ENCODE data around the gene CDH4. TPM values are rescaled to one million over a fixed set of nuclear protein-coding genes. Genes with fewer than 3 reads are reported as not detected.

The CDH4 gene
- total RNA-seq, 1 donor from 2014 or later: 0.99 TPM

GRCh38 chr20:61310954-61311353, 58.9 kb downstream of the CDH4 start:
- Mint-ChIP-seq H3K9me3 (ENCODE audit: low read depth) (no peaks in the 10 kb centered on the region), H3K36me3 (ENCODE audit: low read depth) (no peaks in the 10 kb centered on the region), H3K4me1 (ENCODE audit: low read depth) (no peaks in the 10 kb centered on the region), H3K27me3 (ENCODE audit: low read depth) (peaks cover 1% of the 10 kb centered on the region), H3K27ac (ENCODE audit: unreplicated experiment) (no peak overlapping the region), H3K4me3 (ENCODE audit: unreplicated experiment) (no peak overlapping the region)
- no peak for DNase-seq (ENCODE audit: low spot score)
- TF ChIP-seq CTCF (IDR thresholded peaks at IDR 0.05): no peak

GRCh38 chr20:61311656-61312387, 59.8 kb downstream of the CDH4 start:
- peaks cover 1% of the 10 kb centered on the region for H3K27me3 Mint-ChIP-seq (ENCODE audit: low read depth)
- no peak for DNase-seq (ENCODE audit: low spot score)
- TF ChIP-seq CTCF (IDR thresholded peaks at IDR 0.05): no peak
- no peaks in the 10 kb centered on the region for H3K4me1 Mint-ChIP-seq (ENCODE audit: low read depth)
- H3K4me3 Mint-ChIP-seq (ENCODE audit: unreplicated experiment): no peak overlapping the region
- no peaks in the 10 kb centered on the region for H3K9me3 Mint-ChIP-seq (ENCODE audit: low read depth)
- no peak overlapping the region for H3K27ac Mint-ChIP-seq (ENCODE audit: unreplicated experiment)
- no peaks in the 10 kb centered on the region for H3K36me3 Mint-ChIP-seq (ENCODE audit: low read depth)

DNA sequence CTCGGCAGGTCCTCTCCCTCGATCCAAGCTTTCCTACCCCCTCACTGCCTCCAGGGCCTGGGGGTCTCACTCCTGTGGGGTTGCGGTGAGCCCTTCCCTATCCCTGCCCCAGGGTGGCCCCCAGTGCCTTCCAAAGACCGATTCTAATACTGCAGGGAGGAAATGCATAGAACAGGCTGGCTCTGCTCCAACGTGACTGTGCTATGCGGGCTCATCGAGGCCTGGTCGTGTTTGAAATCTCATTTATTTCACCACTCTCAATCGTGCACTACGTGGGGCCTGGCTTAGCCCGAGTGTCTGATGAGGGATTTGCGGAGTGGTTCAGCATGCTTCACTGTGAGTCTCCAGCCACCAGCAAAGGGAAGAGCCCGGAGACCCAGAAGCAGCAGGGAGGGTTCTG, 60.9 kb downstream of the CDH4 start:
- H3K4me1 Mint-ChIP-seq (ENCODE audit: low read depth): no peaks in the 10 kb centered on the region
- H3K27ac Mint-ChIP-seq (ENCODE audit: unreplicated experiment): no peak overlapping the region
- no peak for DNase-seq (ENCODE audit: low spot score)
- H3K36me3 Mint-ChIP-seq (ENCODE audit: low read depth): no peaks in the 10 kb centered on the region
- no peaks in the 10 kb centered on the region for H3K9me3 Mint-ChIP-seq (ENCODE audit: low read depth)
- no peak overlapping the region for H3K4me3 Mint-ChIP-seq (ENCODE audit: unreplicated experiment)
- TF ChIP-seq CTCF (IDR thresholded peaks at IDR 0.05): no peak
- H3K27me3 Mint-ChIP-seq (ENCODE audit: low read depth): peaks cover 1% of the 10 kb centered on the region

- no peaks in the 10 kb centered on the region for H3K9me3 Mint-ChIP-seq (ENCODE audit: low read depth)
- H3K36me3 Mint-ChIP-seq (ENCODE audit: low read depth): no peaks in the 10 kb centered on the region
- H3K4me1 Mint-ChIP-seq (ENCODE audit: low read depth): no peaks in the 10 kb centered on the region
- no peak overlapping the region for H3K27ac Mint-ChIP-seq (ENCODE audit: unreplicated experiment)
- H3K27me3 Mint-ChIP-seq (ENCODE audit: low read depth): peaks cover 1% of the 10 kb centered on the region
- TF ChIP-seq CTCF (IDR thresholded peaks at IDR 0.05): no peak
- no peak for DNase-seq (ENCODE audit: low spot score)
- H3K4me3 Mint-ChIP-seq (ENCODE audit: unreplicated experiment): no peak overlapping the region
Observed at GRCh38 chr20:61313396-61313795, 61.3 kb downstream of the CDH4 start.

DNA sequence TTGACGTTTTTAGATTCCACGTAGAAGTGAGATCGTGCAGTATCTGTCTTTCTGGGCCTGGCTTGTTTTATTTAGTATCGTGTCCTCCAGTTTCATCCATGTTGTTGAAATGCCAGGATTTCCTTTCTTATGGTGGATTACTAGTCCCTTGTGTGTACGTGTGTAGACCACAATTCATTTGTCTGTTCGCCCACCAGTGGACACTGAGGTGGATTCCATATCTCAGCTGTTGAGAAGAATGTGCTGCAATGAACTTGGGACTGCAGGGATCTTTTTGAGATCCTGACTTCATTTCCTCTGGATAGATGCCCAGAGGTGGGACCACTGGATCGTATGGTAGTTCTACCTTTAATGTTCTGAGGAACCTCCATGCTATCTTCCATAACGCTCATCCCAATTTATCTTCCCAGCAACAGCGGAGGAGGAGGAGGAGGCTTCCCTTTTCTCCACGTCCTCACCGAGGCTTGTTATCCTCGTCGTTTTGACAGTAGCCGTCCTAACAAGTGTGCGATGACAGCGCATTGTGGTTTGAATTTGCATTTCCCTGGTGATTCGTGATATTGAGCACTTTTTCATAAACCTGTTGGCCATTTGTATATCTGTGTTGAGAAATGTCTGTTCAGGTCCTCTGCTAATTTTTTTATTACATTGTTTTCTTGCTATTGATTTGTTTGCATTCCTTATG, 62.4 kb downstream of the CDH4 start:
- H3K9me3 Mint-ChIP-seq (ENCODE audit: low read depth): no peaks in the 10 kb centered on the region
- H3K36me3 Mint-ChIP-seq (ENCODE audit: low read depth): no peaks in the 10 kb centered on the region
- H3K4me1 Mint-ChIP-seq (ENCODE audit: low read depth): no peaks in the 10 kb centered on the region
- peaks cover 1% of the 10 kb centered on the region for H3K27me3 Mint-ChIP-seq (ENCODE audit: low read depth)
- H3K4me3 Mint-ChIP-seq (ENCODE audit: unreplicated experiment): no peak overlapping the region
- DNase-seq (ENCODE audit: low spot score): no peak
- TF ChIP-seq CTCF (IDR thresholded peaks at IDR 0.05): no peak
- no peak overlapping the region for H3K27ac Mint-ChIP-seq (ENCODE audit: unreplicated experiment)
